ENCODE measurements around the gene TNS2.

GRCh38 chr12:53103860-53104305 is 54.0 kb downstream of the TNS2 start:
- TF ChIP-seq CTCF (IDR thresholded peaks at IDR 0.05 in 4 of 5, conservative IDR thresholded peaks at IDR 0.05 in 1 of 5) (no peak), POLR2A (IDR thresholded peaks at IDR 0.05) (no peak)

Data from gastrocnemius medialis (tissue), 4 donors.